Subcutaneous adipose tissue (tissue), 4 donors: ENCODE data around the gene RTP3. TPM values are rescaled to one million over a fixed set of nuclear protein-coding genes. Genes with fewer than 3 reads are reported as not detected.

Source experiments
- CTCF ChIP-seq: fragments of 450-650 bp; IDR thresholded peaks from one replicate; pipeline ENCODE4 v1.5.1; 2016; ENCODE audit warnings: low read depth, mild to moderate bottlenecking, control low read depth, antibody characterized with exemption, moderate library complexity
- total RNA-seq, 4 donors: library from RNA; depleted of rRNA; stranded (reverse); fragments of >200 nt; gene quantifications; one replicate each; pipeline ENCODE4 v1.1.0, GENCODE V29; 2016

The RTP3 gene
- total RNA-seq, 4 donors from 2014 or later: not detected

- TF ChIP-seq CTCF: no peak
Measured at GRCh38 chr3:46455231-46456115, 42.3 kb upstream of the RTP3 start.

- no peak for TF ChIP-seq CTCF
Measured at GRCh38 chr3:46456118-46456517, 41.7 kb upstream of the RTP3 start.

- TF ChIP-seq CTCF: no peak
Measured at GRCh38 chr3:46460051-46460450, 37.7 kb upstream of the RTP3 start.

- no peak for TF ChIP-seq CTCF
Measured at GRCh38 chr3:46462111-46462510, 35.7 kb upstream of the RTP3 start.

GRCh38 chr3:46462511-46462910 lies 35.3 kb upstream of the RTP3 start:
- no peak for TF ChIP-seq CTCF

- TF ChIP-seq CTCF: no peak
Measured at GRCh38 chr3:46463120-46463867, 34.5 kb upstream of the RTP3 start.

GRCh38 chr3:46463868-46464241 lies 33.9 kb upstream of the RTP3 start:
- no peak for TF ChIP-seq CTCF
